Fibroblast of lung (primary cell): ENCODE measurements around the gene TEX12. TPM values are rescaled to one million over a fixed set of nuclear protein-coding genes. Genes with fewer than 3 reads are reported as not detected.

Source experiments
- DNase-seq, 2 donors: peaks; one replicate each; pipeline versions ENCODE4 v3.0.0 to v3.0.0-alpha.2; 2010; ENCODE audit warnings: low read depth in 2 of 2
- H2AFZ ChIP-seq: 2 replicates; pipeline ENCODE4 v1.5.1; 2012; ENCODE audit warnings: low read length, control low read depth, inconsistent platforms
- H3K27ac ChIP-seq: 2 replicates; pipeline ENCODE4 v1.5.1; 2011; ENCODE audit warnings: low read length, control low read depth; ENCODE audit not compliant: insufficient read depth
- H3K27me3 ChIP-seq: 2 replicates; pipeline ENCODE4 v1.5.1; 2011; ENCODE audit warnings: mild to moderate bottlenecking, low read length; ENCODE audit not compliant: control insufficient read depth, insufficient read depth
- H3K36me3 ChIP-seq: 2 replicates; pipeline ENCODE4 v1.5.1; 2011; ENCODE audit warnings: low read length; ENCODE audit not compliant: control insufficient read depth, insufficient read depth
- H3K4me1 ChIP-seq: 2 replicates; pipeline ENCODE4 v1.5.1; 2011; ENCODE audit warnings: low read length; ENCODE audit not compliant: control insufficient read depth, insufficient read depth; ENCODE audit errors: extremely low read depth
- H3K4me2 ChIP-seq: 2 replicates; pipeline ENCODE4 v1.5.1; 2011; ENCODE audit warnings: low read length, control low read depth; ENCODE audit not compliant: insufficient read depth; ENCODE audit errors: extremely low read depth
- H3K4me3 ChIP-seq, 4 experiments: fragments of 200-600 bp in 1 of 4; sonication (generic) in 1 of 4; replicated peaks in 1 of 4; 2 replicates each; pipeline ENCODE4 v1.5.1; 2011 to 2016; ENCODE audit warnings: low read length in 4 of 4, low read depth in 3 of 4, mild to moderate bottlenecking in 3 of 4, control low read depth in 2 of 4, inconsistent platforms in 1 of 4, mixed read lengths in 1 of 4; ENCODE audit not compliant: insufficient read depth in 1 of 4; ENCODE audit errors: control extremely low read depth in 1 of 4
- H3K79me2 ChIP-seq: 2 replicates; pipeline ENCODE4 v1.5.1; 2012; ENCODE audit warnings: mild to moderate bottlenecking, low read length, inconsistent platforms; ENCODE audit not compliant: control insufficient read depth, insufficient read depth
- H3K9ac ChIP-seq: 2 replicates; pipeline ENCODE4 v1.5.1; 2011; ENCODE audit warnings: mild to moderate bottlenecking, low read length, control low read depth; ENCODE audit not compliant: insufficient read depth
- H3K9me3 ChIP-seq: 2 replicates; pipeline ENCODE4 v1.5.1; 2012; ENCODE audit warnings: low read depth, low read length; ENCODE audit not compliant: control insufficient read depth, insufficient read depth
- H4K20me1 ChIP-seq: 2 replicates; pipeline ENCODE4 v1.5.1; 2011; ENCODE audit warnings: low read length; ENCODE audit not compliant: control insufficient read depth, insufficient read depth; ENCODE audit errors: extremely low read depth
- CTCF ChIP-seq, 2 donors: IDR thresholded peaks in 1 of 2; conservative IDR thresholded peaks in 1 of 2; 1 replicate in 1 of 2; 2 replicates in 1 of 2; pipeline ENCODE4 v1.5.1; 2011 to 2012; ENCODE audit warnings: low read length in 2 of 2, control low read depth in 1 of 2, inconsistent platforms in 1 of 2, low read depth in 1 of 2, mild to moderate bottlenecking in 1 of 2
- EZH2 ChIP-seq: IDR thresholded peaks from 2 replicates; pipeline ENCODE4 v1.5.1; 2012; ENCODE audit warnings: low read length, control low read depth, mild to moderate bottlenecking; ENCODE audit errors: missing control alignments
- polyA plus RNA-seq, 2 donors: library from polyadenylated mRNA; depleted of rRNA in 1 of 2; stranded (reverse) in 1 of 2; unstranded in 1 of 2; fragments of >200 nt; gene quantifications; 2 replicates each; pipeline ENCODE4 v1.2.1, GENCODE V29; 2011 to 2012; ENCODE audit warnings: missing spikeins in 1 of 2
- total RNA-seq: library from RNA; depleted of rRNA; stranded (reverse); fragments of >200 nt; gene quantifications from 2 replicates; pipeline ENCODE4 v1.2.1, GENCODE V29; 2014

The TEX12 gene
- total and polyA plus RNA-seq, 2 donors (not counting 1 experiment from before 2014, with no cell fraction given) = 0.09 to 0.17 TPM

- Histone ChIP-seq H3K4me1 (peaks cover 5% of the 10 kb centered on the region), H3K4me2 (no peak overlapping the region), H3K9me3 (no peaks in the 10 kb centered on the region), H3K4me3 (no peak overlapping the region), H3K79me2 (no peaks in the 10 kb centered on the region), H3K36me3 (no peaks in the 10 kb centered on the region), H3K27ac (no peak overlapping the region), H2AFZ (no peak overlapping the region), H3K27me3 (no peaks in the 10 kb centered on the region), H3K9ac (no peak overlapping the region), H4K20me1 (no peaks in the 10 kb centered on the region)
- TF ChIP-seq EZH2 (no peak), CTCF (conservative IDR thresholded peaks at IDR 0.05 in 1 of 2, IDR thresholded peaks at IDR 0.05 in 1 of 2; ENCODE audit: low read depth in 1 of 2, low read length in 2 of 2) (no peak)
- no peak for DNase-seq
Measured at GRCh38 chr11:112129656-112130055, 37.5 kb upstream of the TEX12 start.

GRCh38 chr11:112132737-112133136 lies 34.4 kb upstream of the TEX12 start:
- Histone ChIP-seq H3K4me2 (no peak overlapping the region), H3K79me2 (no peaks in the 10 kb centered on the region), H3K9ac (no peak overlapping the region), H3K4me1 (peaks cover 5% of the 10 kb centered on the region), H3K4me3 (no peak overlapping the region), H2AFZ (no peak overlapping the region), H3K9me3 (no peaks in the 10 kb centered on the region), H3K27ac (no peak overlapping the region), H3K27me3 (no peaks in the 10 kb centered on the region), H3K36me3 (no peaks in the 10 kb centered on the region), H4K20me1 (no peaks in the 10 kb centered on the region)
- DNase-seq = no peak
- no peak for TF ChIP-seq EZH2
- no peak for TF ChIP-seq CTCF (conservative IDR thresholded peaks at IDR 0.05 in 1 of 2, IDR thresholded peaks at IDR 0.05 in 1 of 2; ENCODE audit: low read depth in 1 of 2, low read length in 2 of 2)

GRCh38 chr11:112134473-112134872 lies 32.7 kb upstream of the TEX12 start:
- Histone ChIP-seq H3K27ac (no peak overlapping the region), H3K79me2 (no peaks in the 10 kb centered on the region), H3K27me3 (no peaks in the 10 kb centered on the region), H4K20me1 (no peaks in the 10 kb centered on the region), H2AFZ (no peak overlapping the region), H3K4me2 (no peak overlapping the region), H3K9ac (no peak overlapping the region), H3K4me3 (no peak overlapping the region), H3K4me1 (no peaks in the 10 kb centered on the region), H3K9me3 (no peaks in the 10 kb centered on the region), H3K36me3 (no peaks in the 10 kb centered on the region)
- TF ChIP-seq EZH2 (no peak), CTCF (conservative IDR thresholded peaks at IDR 0.05 in 1 of 2, IDR thresholded peaks at IDR 0.05 in 1 of 2; ENCODE audit: low read depth in 1 of 2, low read length in 2 of 2) (no peak)
- no peak for DNase-seq
